Upper lobe of right lung (tissue), 1 donor: ENCODE results near the gene DRC1. TPM values are rescaled to one million over a fixed set of nuclear protein-coding genes. Genes with fewer than 3 reads are reported as not detected.

Source experiments
- ATAC-seq: fragments of 200-7000 bp; cut with Tn5 transposase; one replicate; pipeline ENCODE4 v1.9.1; 2020; ENCODE audit warnings: mild to moderate bottlenecking, moderate library complexity
- DNase-seq: peaks from one replicate; pipeline ENCODE4 v3.0.0-alpha.2; 2020
- H3K27ac ChIP-seq: fragments of 200-600 bp; one replicate; pipeline ENCODE4 v1.8.0; 2022
- H3K27me3 ChIP-seq: fragments of 200-600 bp; one replicate; pipeline ENCODE4 v1.8.0; 2022; ENCODE audit warnings: mild to moderate bottlenecking
- H3K36me3 ChIP-seq: fragments of 200-600 bp; one replicate; pipeline ENCODE4 v1.8.0; 2022
- H3K4me1 ChIP-seq: fragments of 200-600 bp; one replicate; pipeline ENCODE4 v1.8.0; 2022
- H3K4me3 ChIP-seq: fragments of 200-600 bp; one replicate; pipeline ENCODE4 v1.8.0; 2022; ENCODE audit warnings: mild to moderate bottlenecking
- H3K9me3 ChIP-seq: fragments of 200-600 bp; one replicate; pipeline ENCODE4 v1.8.0; 2022
- CTCF ChIP-seq: fragments of 200-600 bp; IDR thresholded peaks from one replicate; pipeline ENCODE4 v1.8.0; 2022; ENCODE audit warnings: antibody characterized with exemption
- intact Hi-C: fragments of 100-400 bp; cut with DNase I; formaldehyde crosslinking; loops from one replicate; pipeline ENCODE4 v1.11.0; 2022
- total RNA-seq: library from RNA; stranded (reverse); fragmentation: NEBNext Ultra II Directional; extraction: Animal tissue kit (Norgen Biotek cat#: 25700); gene quantifications from one replicate; pipeline ENCODE4 v1.2.1, GENCODE V29; 2021
- donor health status: DM: no; HTN: yes; CAD: no; lungs with severe emphysema.

The DRC1 gene
- total RNA-seq, 1 donor from 2014 or later = not detected

GRCh38 chr2:26486789-26487188 lies 85.1 kb downstream of the DRC1 start:
- TF ChIP-seq CTCF = no peak
- H3K4me1 ChIP-seq = peaks cover 3% of the 10 kb centered on the region
- H3K4me3 ChIP-seq = no peak overlapping the region
- no peak for ATAC-seq
- H3K9me3 ChIP-seq = no peaks in the 10 kb centered on the region
- H3K27me3 ChIP-seq = no peaks in the 10 kb centered on the region
- H3K36me3 ChIP-seq = no peaks in the 10 kb centered on the region
- no peak for DNase-seq
- intact Hi-C loops = no loop called here
- H3K27ac ChIP-seq = no peak overlapping the region

DNA sequence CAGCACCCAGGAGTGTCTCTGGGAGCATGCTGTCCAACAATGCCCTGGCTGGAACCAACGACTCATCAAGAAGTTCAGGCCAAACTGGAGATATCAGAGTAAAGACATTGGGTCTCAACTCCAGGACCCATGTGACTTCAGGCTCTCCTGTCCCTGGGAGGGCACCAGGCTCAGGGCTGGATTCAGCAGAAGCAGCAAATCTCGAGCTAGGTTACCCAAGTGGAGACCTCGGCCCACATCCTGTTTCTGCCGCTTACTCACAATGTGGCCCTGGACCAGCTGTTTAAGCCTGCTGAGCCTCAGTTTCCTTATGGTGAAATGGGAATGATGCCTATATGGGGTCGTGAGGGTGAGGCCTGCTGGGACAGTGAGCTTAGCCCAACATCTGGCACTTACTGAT lies 85.5 kb downstream of the DRC1 start:
- Histone ChIP-seq H3K4me1 (peaks cover 3% of the 10 kb centered on the region), H3K27ac (no peak overlapping the region), H3K4me3 (no peak overlapping the region), H3K36me3 (no peaks in the 10 kb centered on the region), H3K27me3 (no peaks in the 10 kb centered on the region), H3K9me3 (no peaks in the 10 kb centered on the region)
- intact Hi-C loops = no loop called here
- ATAC-seq (no peak), DNase-seq (no peak)
- TF ChIP-seq CTCF = no peak

- DNase-seq = no peak
- no peaks in the 10 kb centered on the region for H3K9me3 ChIP-seq
- no peak overlapping the region for H3K4me3 ChIP-seq
- no peaks in the 10 kb centered on the region for H3K27me3 ChIP-seq
- H3K36me3 ChIP-seq = no peaks in the 10 kb centered on the region
- H3K27ac ChIP-seq = no peak overlapping the region
- H3K4me1 ChIP-seq = peaks cover 3% of the 10 kb centered on the region
- intact Hi-C loops = no loop called here
- TF ChIP-seq CTCF = no peak
- no peak for ATAC-seq
Measured at GRCh38 chr2:26488463-26489212, 86.9 kb downstream of the DRC1 start.

DNA sequence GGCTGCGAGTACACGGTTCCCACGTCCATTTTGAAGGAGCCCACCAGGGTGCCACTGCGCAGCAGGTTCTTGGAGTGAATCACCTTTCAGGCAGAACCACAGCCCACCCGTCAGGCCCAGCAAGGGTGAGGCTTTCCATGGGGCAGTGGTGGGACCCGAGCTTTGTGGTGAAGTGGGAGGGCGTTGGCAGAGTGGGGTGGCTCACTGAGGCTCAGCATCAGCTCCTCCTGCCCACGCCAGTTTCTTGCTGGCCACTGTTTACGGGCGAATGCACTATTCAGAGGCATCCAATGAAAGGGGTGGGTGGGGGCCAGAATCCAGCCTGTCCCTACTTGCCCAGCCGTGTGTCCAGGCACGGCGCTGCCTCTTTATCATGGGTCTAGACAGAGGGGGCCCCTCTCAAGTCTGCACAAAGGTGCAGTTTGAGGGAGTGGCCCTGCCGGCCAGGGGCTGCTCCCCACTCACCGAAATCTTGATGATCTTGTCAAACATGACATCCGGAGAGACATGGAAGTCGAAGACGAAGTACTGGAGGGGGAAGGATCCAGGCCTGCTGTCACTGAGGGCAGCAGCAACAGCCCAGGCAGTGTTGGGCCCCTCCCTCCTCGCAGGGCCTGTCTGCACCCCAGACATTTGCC lies 87.6 kb downstream of the DRC1 start:
- DNase-seq (no peak), ATAC-seq (no peak)
- Histone ChIP-seq H3K4me1 (peaks cover under 1% of the 10 kb centered on the region), H3K36me3 (no peaks in the 10 kb centered on the region), H3K9me3 (no peaks in the 10 kb centered on the region), H3K27ac (no peak overlapping the region), H3K4me3 (no peak overlapping the region), H3K27me3 (no peaks in the 10 kb centered on the region)
- TF ChIP-seq CTCF = no peak
- intact Hi-C loops = no loop called here

DNA sequence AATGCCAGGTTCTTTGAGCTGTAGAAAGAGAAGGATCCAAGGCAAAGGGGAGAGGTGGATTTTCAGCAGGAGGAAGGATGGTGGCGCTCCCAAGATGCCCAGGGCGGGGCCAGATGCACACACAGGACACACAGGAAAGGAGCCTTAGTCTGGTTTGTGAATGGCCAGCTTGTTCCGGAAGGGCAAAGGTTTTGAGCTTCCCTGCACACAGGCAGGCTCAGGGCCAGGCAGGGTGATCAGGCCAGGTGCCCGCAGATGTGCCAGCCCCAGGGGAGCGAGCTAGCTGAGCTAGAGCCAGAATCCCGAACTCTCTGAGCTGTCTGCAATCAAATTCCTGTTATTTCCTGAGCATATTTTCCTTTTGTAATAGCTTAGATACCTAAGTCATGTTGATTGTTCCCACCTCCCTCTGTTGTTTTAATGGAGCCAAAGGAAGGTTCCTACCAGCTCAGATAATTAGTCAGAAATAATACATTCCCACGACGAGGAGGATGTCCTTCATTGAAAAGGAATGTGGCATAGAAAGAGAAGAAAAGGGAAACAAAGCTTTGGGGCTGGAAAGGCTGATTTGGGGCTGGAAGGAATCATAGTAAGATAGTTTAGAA lies 89.9 kb downstream of the DRC1 start:
- H3K4me1 ChIP-seq = no peaks in the 10 kb centered on the region
- no peak for ATAC-seq
- no peak for TF ChIP-seq CTCF
- no peaks in the 10 kb centered on the region for H3K9me3 ChIP-seq
- intact Hi-C loops = no loop called here
- no peak overlapping the region for H3K4me3 ChIP-seq
- no peaks in the 10 kb centered on the region for H3K36me3 ChIP-seq
- H3K27ac ChIP-seq = no peak overlapping the region
- no peaks in the 10 kb centered on the region for H3K27me3 ChIP-seq
- DNase-seq = no peak
